GM21423 (cell line): Measurements from ENCODE around the gene ZFR2.
"Not testable (repeated sequence)": the region's sequence is repeated elsewhere in the genome, so short reads cannot be mapped to it uniquely, and the experiment has no call there.

ENCODE experiments used
- ATAC-seq: cut with Tn5 transposase; IDR thresholded peaks from one replicate; pipeline ENCODE4 v1.9.1; 2021; ENCODE audit warnings: mild to moderate bottlenecking, moderate library complexity; ENCODE audit not compliant: unreplicated experiment

ZFR2 gene

DNA sequence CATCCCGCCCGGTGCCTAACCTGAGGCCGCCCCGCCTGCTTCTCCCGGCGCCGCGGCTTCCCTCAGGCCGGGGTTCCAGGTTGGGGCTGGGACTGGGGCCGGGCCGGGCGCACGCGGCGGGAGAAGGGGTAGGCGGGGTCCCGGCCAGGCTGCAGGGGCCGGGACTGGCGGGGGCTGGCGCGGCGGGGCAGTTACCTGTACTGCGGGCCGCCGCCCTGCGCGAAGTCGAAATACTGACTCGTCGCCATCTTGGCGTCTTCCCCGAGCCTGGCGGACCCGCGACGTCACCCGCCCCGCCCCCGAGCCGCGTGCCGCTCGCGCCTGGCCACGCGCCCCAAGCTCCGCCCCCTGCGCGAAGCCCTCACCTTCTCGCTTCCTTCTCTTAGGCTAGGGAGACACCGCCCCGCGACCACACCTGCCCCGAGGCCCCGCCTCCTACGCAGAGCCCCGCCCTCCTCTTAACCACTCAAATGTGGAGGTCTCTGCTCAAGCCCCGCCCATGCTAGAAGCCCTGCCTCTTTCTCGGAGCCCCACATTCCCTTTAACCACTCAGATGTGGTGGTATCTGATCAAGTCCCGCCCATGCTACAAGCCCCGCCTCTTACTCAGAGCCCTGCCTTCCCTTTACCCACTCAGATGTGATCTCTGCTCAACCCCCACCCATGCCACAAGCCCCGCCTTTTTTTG lies at the start of gene ZFR2:
Gene ZFR2 (minus strand): TSS at position 269 of the 687 bp plus-strand sequence. CDS start 21 bp downstream, at position 248.
- ATAC-seq = no peak

DNA sequence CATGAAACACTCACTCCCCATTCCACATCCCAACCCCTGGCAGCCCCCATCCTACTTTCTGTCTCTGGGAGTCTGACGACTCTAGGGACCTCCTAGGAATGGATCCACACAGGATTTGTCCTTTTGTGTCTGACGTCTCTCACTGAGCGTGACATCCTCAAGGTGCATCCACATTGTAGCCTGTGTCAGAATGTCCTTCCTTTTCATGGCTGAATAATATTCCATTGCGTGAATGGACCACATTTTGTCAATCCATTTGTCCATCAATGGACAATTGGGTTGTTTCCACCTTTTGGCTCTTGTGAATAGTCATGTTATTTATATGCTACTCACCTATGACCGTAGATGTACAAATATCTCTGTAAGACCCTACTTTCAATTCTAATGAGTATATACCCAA lies 47.2 kb upstream of the ZFR2 start:
- ATAC-seq = no peak

DNA sequence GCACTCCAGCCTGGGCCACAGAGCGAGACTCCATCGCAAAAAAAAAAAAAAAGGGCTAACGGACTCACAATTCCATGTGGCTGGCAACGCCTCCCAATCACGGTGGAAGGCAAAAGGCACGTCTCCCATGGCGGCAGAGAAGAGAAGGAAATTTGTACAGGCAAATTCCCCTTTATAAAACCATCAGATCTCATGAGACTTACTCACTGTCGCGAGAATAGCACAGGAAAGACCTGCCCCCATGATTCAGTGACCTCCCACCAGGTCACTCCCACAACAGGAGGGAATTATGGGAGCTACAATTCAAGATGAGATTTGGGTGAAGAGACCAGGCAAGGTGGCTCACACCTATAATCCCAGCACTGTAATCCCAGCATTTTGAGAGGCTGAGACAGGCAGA lies 45.4 kb upstream of the ZFR2 start:
- no peak for ATAC-seq

GRCh38 chr19:3910105-3910504 lies 41.3 kb upstream of the ZFR2 start:
- no peak for ATAC-seq

DNA sequence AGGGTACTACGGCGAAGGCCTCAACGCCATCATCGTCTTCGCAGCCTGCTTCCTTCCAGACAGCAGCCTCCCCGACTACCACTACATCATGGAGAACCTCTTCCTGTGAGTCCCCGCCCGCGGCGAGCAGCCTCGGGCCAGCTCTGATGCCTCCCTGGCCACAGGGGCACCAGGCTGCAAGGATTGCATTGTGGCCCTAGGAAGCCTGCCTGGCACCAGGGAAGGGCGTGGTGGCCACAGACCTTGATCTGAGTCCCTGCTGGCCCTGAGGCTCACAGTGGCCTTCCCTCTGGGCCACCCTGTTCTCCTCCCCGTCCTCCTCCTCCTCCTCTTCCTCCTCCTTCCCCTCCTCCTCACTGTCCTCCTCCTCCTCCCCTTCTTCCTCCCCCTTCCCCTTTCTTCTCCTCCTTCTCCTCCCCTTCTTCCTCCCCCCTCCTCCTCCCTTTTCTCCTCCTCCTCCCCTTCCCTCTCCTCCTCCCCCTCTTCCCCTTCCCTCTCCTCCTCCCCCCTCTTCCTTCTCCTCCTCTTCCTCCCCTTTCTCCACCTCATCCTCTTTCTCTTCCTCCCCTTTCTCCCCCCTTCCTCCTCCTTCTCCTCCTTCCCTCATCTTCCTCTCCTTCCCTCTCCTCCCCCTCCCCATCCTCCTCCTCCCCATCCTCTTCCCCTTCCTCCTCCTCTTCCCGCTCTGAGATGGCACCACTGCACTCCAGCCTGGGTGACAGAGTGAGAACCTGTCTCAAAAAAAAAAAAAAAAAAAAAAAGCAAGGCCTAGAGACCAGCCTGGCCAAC lies 39.6 kb upstream of the ZFR2 start:
- ATAC-seq = no peak

- no peak for ATAC-seq
Observed at GRCh38 chr19:3907626-3908265, 38.9 kb upstream of the ZFR2 start.

DNA sequence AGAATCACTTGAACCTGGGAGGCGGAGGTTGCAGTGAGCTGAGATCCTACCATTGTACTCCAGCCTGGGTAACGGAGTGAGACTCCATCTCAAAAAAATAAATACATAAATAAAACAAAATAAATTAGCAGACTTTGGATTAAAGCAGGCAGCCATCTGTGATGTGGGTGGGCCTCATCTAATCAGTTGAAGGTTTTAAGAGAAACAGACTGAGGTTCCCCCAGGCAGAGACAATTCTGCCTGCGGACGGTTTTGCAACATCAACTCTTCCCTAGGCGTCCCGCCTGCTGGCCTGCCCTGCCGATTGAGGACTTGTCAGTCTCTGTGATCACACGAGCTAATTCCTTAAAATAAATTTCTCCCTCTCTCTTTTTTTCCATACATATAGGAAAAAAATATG lies 35.4 kb upstream of the ZFR2 start:
- ATAC-seq = no peak

- ATAC-seq = no peak
Observed at GRCh38 chr19:3902317-3902973, 33.6 kb upstream of the ZFR2 start.

- no peak for ATAC-seq
Observed at GRCh38 chr19:3899531-3900294, 30.9 kb upstream of the ZFR2 start.

DNA sequence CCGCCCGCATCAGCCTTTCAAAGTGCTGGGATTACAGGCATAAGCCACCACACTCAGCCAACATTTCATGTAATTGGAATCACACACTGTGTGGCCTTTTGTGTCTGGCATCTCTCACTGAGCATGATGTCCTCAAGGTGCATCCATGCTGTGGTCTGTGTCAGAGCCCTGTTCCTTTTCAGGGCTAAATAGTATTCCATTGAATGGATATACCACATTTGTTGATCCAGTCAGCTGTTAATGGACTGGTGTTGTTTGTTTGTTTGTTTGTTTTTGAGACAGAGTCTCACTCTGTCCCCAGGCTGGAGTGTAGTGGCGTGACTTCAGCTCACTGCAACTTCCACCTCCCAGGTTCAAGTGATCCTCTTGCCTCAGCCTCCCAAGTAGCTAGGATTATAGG lies 29.6 kb upstream of the ZFR2 start:
- ATAC-seq = no peak

- ATAC-seq = no peak
Observed at GRCh38 chr19:3897936-3898335, 29.1 kb upstream of the ZFR2 start.

DNA sequence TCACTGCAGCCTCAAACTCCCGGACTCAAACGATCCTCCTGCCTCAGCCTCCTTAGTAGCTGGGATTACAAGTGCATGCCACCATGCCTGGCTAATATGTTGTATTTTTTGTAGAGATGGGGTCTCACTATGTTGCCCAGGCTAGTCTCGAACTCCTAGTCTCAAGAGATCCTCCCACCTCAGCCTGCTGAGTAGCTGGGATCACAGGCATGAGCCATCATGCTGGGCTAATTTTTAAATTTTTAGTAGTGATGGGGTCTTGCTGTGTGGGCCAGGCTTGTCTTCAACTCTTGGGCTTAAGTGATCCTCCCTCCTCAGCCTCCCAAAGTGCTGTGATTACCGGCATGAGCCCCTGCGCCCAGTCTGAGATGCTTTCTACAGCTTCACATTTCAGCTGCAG lies 26.9 kb upstream of the ZFR2 start:
- no peak for ATAC-seq

- ATAC-seq = not testable (repeated sequence)
Observed at GRCh38 chr19:3894959-3895358, 26.1 kb upstream of the ZFR2 start.

- no peak for ATAC-seq
Observed at GRCh38 chr19:3893509-3894179, 24.8 kb upstream of the ZFR2 start.

GRCh38 chr19:3890591-3890990 lies 21.8 kb upstream of the ZFR2 start:
- ATAC-seq = no peak

GRCh38 chr19:3882041-3882384 lies 13.2 kb upstream of the ZFR2 start:
- no peak for ATAC-seq

GRCh38 chr19:3881272-3882040 lies 12.6 kb upstream of the ZFR2 start:
- no peak for ATAC-seq

DNA sequence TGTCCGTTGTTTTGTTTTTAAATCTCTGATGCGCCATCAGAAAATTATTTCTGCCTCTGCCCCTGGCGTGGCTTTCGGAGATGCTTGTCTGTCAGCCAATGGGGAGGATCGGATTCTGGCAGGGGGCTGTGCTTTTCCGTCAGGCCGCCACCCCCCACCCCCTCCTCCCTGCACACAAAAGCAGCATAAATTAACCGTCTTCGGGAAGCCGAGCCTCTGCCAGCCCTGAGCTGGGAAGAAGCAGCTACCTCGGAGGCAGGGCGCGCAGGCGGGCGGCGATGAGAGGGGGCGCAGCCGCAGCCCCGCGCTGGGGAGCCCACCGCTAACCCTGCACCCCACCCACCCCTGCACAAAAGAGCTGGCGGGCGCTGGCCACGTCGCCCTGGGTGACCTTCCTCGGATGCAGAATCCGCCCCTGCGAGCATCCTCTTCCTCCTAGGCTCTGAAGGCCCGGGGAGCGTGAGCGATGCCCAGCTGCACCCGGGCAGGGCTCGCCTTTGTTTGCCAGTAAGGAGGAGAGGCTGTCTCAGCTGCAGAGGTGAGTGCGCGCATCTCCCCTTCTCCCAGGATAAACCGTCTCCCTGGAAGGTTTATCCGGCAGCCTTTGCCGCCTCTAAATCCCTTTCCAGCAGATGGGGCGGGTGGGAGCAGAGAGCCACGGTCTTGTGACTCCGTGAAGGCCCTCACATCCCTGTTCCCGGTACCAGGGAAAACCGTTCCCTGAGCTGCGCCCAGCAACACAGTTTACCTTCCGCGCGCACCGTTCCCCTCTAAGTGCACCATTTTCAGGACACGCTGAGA lies 11.8 kb upstream of the ZFR2 start, which contains the start of gene ATCAY:
Gene ATCAY (plus strand): TSS at position 215 of the 801 bp plus-strand sequence. CDS start 5,083 bp downstream, outside the sequence.
- no peak for ATAC-seq

DNA sequence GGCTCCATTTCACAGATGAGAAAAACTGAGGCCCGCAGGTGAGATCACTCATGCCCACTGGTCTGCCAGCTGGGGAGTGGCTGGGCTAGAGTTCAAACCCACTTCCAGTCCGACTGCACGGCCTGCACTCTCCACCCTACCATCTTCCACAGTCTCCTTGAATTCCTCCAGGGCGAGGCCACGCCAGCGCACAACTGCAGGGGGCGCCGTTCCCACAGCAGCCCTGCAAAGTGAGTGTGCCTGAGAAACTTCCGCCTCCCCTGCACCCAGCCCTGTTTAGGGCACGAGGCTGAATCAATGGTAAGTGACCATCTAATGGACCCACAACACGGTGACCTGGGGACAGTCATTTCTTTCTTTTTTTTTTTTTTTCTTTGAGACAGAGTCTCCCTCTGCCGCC lies 10.8 kb upstream of the ZFR2 start:
- no peak for ATAC-seq
